Right lobe of liver (tissue), 6 donors: ENCODE measurements around the gene PRRX1. TPM values are rescaled to one million over a fixed set of nuclear protein-coding genes. Genes with fewer than 3 reads are reported as not detected.

Experiments used
- ATAC-seq, 4 donors: fragments of 200-7000 bp; cut with Tn5 transposase; one replicate each; pipeline ENCODE4 v1.9.1; 2020; ENCODE audit warnings: mild to moderate bottlenecking in 4 of 4, moderate library complexity in 4 of 4
- DNase-seq, 3 donors: peaks; one replicate each; pipeline ENCODE4 v3.0.0-alpha.2; 2020
- H3K27ac ChIP-seq, 3 donors: fragments of 200-600 bp; one replicate each; pipeline ENCODE4 v1.8.0; 2022
- H3K27me3 ChIP-seq, 2 donors: fragments of 200-600 bp; one replicate each; pipeline ENCODE4 v1.8.0; 2022
- H3K36me3 ChIP-seq, 4 donors: fragments of 200-600 bp; sonication (generic) in 1 of 4; one replicate each; pipeline versions ENCODE4 v1.5.1 to v1.8.0; 2017 to 2022; ENCODE audit warnings: control low read depth in 1 of 4
- H3K4me1 ChIP-seq, 4 donors: fragments of 200-600 bp; sonication (generic) in 1 of 4; one replicate each; pipeline versions ENCODE4 v1.5.1 to v1.8.0; 2017 to 2022; ENCODE audit warnings: control low read depth in 1 of 4
- H3K4me3 ChIP-seq, 3 donors: fragments of 200-600 bp; one replicate each; pipeline ENCODE4 v1.8.0; 2022
- H3K9me3 ChIP-seq, 4 donors: fragments of 200-600 bp; sonication (generic) in 1 of 4; one replicate each; pipeline versions ENCODE4 v1.5.1 to v1.8.0; 2017 to 2022; ENCODE audit warnings: control low read depth in 1 of 4
- POLR2A ChIP-seq: fragments of 450-650 bp; IDR thresholded peaks from one replicate; pipeline ENCODE4 v1.6.1; 2017; ENCODE audit warnings: antibody characterized with exemption, mild to moderate bottlenecking
- WGBS: methylation state at CpG from one replicate; pipeline ENCODE4 v1.1.6; 2018; ENCODE audit warnings: low coverage, low lambda C conversion rate; ENCODE audit not compliant: insufficient coverage; ENCODE audit errors: missing lambda C conversion rate; 5-methylcytosine and 5-hydroxymethylcytosine counted together
- intact Hi-C, 2 donors: fragments of 100-400 bp; cut with DNase I; formaldehyde crosslinking; loops; one replicate each; pipeline versions ENCODE4 v1.11.2 to v1.14.1; 2022
- total RNA-seq, 6 experiments: library from RNA; depleted of rRNA in 2 of 6; stranded (reverse); fragments of >200 nt in 2 of 6; fragmentation: NEBNext Ultra II Directional in 3 of 6; extraction: Animal tissue kit (Norgen Biotek cat#: 25700) in 3 of 6; gene quantifications; one replicate each; pipeline versions ENCODE4 v1.1.0 to v1.2.4, GENCODE V29; 2016 to 2023
- TF ChIP-seq, protein P1 (sequence below), 4 donors: fragments of 200-600 bp in 3 of 4; fragments of 450-650 bp in 1 of 4; IDR thresholded peaks; one replicate each; pipeline versions ENCODE4 v1.5.1 to v1.8.0; 2016 to 2022; ENCODE audit warnings: antibody characterized with exemption in 4 of 4, mild to moderate bottlenecking in 2 of 4
- donor health status: DM: no; HTN: yes; CAD: no.
- donor health status: DM: no; HTN: no; CAD: no.
- donor health status: DM: no; HTN: no; CAD: no.
- donor health status: DM: no; HTN: yes; CAD: no.
- donor health status: DM: no; HTN: yes; CAD: no.

PRRX1 gene
- total RNA-seq, 6 experiments from 2014 or later = 0.05 to 0.55 (median 0.18) TPM

DNA sequence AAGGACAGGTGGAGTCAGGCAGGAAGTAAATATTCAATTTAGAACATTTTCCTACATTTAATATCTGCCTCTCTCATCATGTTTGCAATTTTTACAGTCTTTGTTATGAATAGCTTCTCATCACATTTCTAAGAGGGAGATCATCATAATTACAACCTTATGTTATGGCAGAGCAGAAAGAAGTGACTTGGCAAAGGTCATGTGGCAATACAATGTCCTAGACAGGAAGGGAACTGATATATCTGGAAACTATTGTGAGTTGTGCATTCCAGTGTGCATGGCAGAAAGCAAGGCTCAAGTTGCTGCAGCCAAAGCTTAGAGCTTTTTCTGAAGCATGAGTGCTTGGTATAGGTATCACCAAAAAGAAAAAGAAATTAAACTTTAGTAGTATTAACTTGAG lies 43.8 kb upstream of the PRRX1 start:
- no peaks in the 10 kb centered on the region for H3K36me3 ChIP-seq
- no peak overlapping the region for H3K27ac ChIP-seq
- DNase-seq (no peak), ATAC-seq (no peak)
- TF ChIP-seq, protein P1, sequence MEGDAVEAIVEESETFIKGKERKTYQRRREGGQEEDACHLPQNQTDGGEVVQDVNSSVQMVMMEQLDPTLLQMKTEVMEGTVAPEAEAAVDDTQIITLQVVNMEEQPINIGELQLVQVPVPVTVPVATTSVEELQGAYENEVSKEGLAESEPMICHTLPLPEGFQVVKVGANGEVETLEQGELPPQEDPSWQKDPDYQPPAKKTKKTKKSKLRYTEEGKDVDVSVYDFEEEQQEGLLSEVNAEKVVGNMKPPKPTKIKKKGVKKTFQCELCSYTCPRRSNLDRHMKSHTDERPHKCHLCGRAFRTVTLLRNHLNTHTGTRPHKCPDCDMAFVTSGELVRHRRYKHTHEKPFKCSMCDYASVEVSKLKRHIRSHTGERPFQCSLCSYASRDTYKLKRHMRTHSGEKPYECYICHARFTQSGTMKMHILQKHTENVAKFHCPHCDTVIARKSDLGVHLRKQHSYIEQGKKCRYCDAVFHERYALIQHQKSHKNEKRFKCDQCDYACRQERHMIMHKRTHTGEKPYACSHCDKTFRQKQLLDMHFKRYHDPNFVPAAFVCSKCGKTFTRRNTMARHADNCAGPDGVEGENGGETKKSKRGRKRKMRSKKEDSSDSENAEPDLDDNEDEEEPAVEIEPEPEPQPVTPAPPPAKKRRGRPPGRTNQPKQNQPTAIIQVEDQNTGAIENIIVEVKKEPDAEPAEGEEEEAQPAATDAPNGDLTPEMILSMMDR (IDR thresholded peaks at IDR 0.05) = no peak
- no peak for TF ChIP-seq POLR2A
- H3K9me3 ChIP-seq = no peaks in the 10 kb centered on the region
- intact Hi-C loops = no loop called here
- H3K4me1 ChIP-seq = no peaks in the 10 kb centered on the region
- no peaks in the 10 kb centered on the region for H3K27me3 ChIP-seq
- H3K4me3 ChIP-seq = no peak overlapping the region

DNA sequence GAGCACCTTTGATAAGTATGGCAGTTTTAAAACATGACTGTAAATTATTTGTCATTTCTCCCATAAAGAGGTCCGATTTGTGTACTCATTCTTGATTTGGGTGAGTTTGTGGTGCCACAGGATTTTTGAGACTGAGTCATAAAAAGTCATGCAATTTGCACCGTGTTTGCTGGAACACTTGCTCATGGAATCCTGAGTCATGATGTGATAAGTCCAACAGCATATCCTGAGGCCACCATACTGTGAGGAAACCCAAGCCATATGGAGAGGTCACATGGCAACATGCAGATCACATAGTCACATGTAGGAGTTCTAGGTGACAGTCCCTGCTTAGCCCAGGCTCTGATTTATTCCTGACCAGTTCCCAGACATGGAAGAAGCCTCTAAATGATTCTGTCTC lies 40.8 kb upstream of the PRRX1 start:
- Histone ChIP-seq H3K27ac (no peak overlapping the region), H3K4me3 (no peak overlapping the region), H3K4me1 (no peaks in the 10 kb centered on the region), H3K36me3 (no peaks in the 10 kb centered on the region), H3K27me3 (no peaks in the 10 kb centered on the region), H3K9me3 (no peaks in the 10 kb centered on the region)
- intact Hi-C loops = no loop called here
- DNase-seq (no peak), ATAC-seq (no peak)
- 31% methylated on average over 2 of the region's 2 CpGs for WGBS
- TF ChIP-seq POLR2A = no peak
- TF ChIP-seq, protein P1 (IDR thresholded peaks at IDR 0.05) = no peak

DNA sequence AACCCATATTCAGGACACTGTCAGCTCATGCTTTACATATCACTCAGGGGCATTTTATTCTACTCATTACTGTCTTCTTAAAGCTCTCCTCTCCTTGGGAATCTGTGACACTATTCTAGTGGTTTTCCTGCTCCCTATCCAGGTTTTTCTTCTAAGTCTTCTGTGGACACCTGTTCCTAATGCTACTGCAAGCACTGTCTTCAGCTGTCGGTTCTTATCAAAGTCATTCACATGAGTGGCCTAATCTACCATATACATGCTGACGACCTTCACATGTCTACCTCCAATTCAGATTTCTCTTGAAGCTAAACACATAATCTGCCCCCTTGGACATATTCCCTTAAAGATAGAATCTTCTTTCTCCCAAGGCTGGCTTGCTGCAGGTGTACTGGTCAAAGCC lies 39.8 kb upstream of the PRRX1 start:
- DNase-seq = no peak
- ATAC-seq = no peak
- H3K9me3 ChIP-seq = no peaks in the 10 kb centered on the region
- intact Hi-C loops = no loop called here
- H3K4me1 ChIP-seq = no peaks in the 10 kb centered on the region
- 50% methylated on average over 2 of the region's 2 CpGs for WGBS
- TF ChIP-seq POLR2A = no peak
- TF ChIP-seq, protein P1 (IDR thresholded peaks at IDR 0.05) = no peak
- no peak overlapping the region for H3K27ac ChIP-seq
- H3K36me3 ChIP-seq = no peaks in the 10 kb centered on the region
- H3K27me3 ChIP-seq = no peaks in the 10 kb centered on the region
- H3K4me3 ChIP-seq = no peak overlapping the region

DNA sequence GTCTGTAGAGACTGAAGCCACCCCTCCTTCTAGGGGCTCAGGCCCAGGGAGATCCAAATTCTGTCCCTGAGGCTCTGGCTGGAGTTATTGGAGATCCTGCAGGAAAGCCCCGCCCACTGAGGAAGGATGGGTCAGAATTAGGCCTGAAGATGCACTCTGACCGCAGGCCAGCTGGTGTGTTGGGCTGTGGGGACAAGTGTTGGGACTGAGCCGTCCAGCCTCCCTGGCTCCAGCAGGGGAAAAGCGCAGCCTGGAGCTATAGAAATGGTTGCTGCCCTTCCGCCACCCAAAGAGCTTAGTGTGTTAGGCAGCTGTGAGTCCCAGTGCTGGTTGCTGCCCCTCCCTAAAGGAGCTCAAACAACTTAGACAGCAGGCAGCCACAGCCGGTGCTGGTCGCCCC lies 33.0 kb upstream of the PRRX1 start:
- no peak for DNase-seq
- intact Hi-C loops = no loop called here
- Histone ChIP-seq H3K27me3 (no peaks in the 10 kb centered on the region), H3K27ac (no peak overlapping the region), H3K36me3 (no peaks in the 10 kb centered on the region), H3K4me3 (no peak overlapping the region), H3K9me3 (no peaks in the 10 kb centered on the region), H3K4me1 (no peaks in the 10 kb centered on the region)
- TF ChIP-seq, protein P1 (IDR thresholded peaks at IDR 0.05) = no peak
- TF ChIP-seq POLR2A = no peak
- WGBS = no CpG with 5 or more reads among the region's 7 CpGs
- no peak for ATAC-seq

DNA sequence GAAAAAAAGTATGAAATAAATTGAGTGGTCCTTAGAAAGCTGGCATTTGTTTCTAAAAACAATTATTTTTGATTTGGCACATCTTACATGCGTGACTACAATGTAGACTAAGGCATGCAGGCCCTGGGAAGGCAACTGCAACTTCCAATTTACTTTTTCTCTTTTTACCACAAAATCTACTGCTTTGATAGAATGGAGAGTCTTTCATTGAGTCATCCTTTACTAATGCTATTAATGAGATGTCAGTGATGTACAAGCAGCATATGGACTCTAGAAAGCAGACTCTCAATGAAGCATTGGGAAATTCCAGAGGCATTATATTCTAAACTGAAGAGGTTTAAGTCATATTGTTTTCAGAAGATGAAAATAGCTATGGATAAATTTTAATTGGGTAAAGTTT lies 29.6 kb upstream of the PRRX1 start:
- no peak overlapping the region for H3K4me3 ChIP-seq
- TF ChIP-seq, protein P1 (IDR thresholded peaks at IDR 0.05) = no peak
- TF ChIP-seq POLR2A = no peak
- no peaks in the 10 kb centered on the region for H3K27me3 ChIP-seq
- DNase-seq (no peak), ATAC-seq (no peak)
- no peak overlapping the region for H3K27ac ChIP-seq
- intact Hi-C loops = no loop called here
- H3K4me1 ChIP-seq = no peaks in the 10 kb centered on the region
- 58% methylated on average over 1 of the region's 1 CpG for WGBS
- H3K9me3 ChIP-seq = no peaks in the 10 kb centered on the region
- no peaks in the 10 kb centered on the region for H3K36me3 ChIP-seq
